ENCODE results near the gene ABCB11. TPM values are rescaled to one million over a fixed set of nuclear protein-coding genes. Genes with fewer than 3 reads are reported as not detected.

ABCB11 gene
- under 0.01 and 0.13 TPM in 2 replicates for total RNA-seq

DNA sequence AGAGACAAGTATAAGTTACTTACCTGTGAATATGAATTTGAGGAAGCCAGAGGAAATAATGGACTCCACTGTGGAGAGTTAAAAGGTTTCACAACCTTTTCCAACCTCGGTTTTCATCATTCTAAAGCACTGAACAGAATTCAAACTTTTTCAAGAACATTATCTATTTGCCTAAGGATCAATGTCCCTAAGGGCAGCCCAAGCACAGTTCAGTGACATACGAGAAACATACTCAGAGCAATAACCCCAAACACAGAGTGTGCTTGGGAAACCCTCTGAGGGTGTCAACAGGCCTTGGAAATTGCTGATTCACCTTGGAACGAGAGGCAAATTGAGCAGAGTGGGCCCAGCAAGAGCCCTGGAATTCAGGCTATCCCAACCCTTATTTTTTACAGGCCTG, at the start of gene ABCB11:
TSS of gene ABCB11 (minus strand) at position 123 of the 400 bp plus-strand sequence. CDS start 13,199 bp downstream, outside the sequence.

DNA sequence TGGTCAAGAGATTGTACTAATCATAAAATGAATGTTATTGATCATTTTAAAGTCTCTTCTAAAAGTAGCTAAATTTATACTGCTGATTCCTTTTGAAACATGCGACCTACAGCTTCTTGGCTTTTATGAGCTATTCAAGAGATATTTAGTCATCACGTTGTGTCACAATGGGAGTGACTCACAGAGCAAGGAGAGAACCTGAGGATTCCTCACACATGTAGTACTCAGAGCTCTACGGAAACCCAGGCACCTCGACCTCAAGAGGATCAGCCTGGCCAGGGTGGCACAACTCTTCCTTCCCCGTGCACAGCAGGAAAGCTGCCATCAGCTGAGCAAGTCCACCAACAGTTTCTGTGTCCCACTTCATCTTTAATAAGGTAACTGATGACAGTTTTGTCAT, 38.2 kb upstream of the ABCB11 start, which contains the start of gene DHRS9:
TSS of gene DHRS9 (plus strand) at position 223 of the 400 bp plus-strand sequence. CDS start 12,019 bp downstream, outside the sequence.

GRCh38 chr2:168901003-168901402, 130.1 kb downstream of the ABCB11 start, which contains the start of gene G6PC2:
Gene G6PC2 (plus strand): TSS chr2:168901291. CDS start chr2:168901332, 41 bp downstream.

GRCh38 chr2:168890006-168890782, 140.9 kb downstream of the ABCB11 start, which contains the start of gene SPC25:
Gene SPC25 (minus strand): TSS chr2:168890430. CDS start chr2:168889519, 911 bp downstream.

Other genes starting within 250 kb of the ABCB11 start
- 0.13 TPM in 1 of 2 replicates, not detected in the other for gene NOSTRIN, start 228.7 kb downstream of the ABCB11 start, total RNA-seq
- 0.17 and 1.1 TPM in 2 replicates for gene SPC25, start 140.9 kb downstream of the ABCB11 start, total RNA-seq
- gene G6PC2, start 130.0 kb downstream of the ABCB11 start, total RNA-seq: not detected in 2 replicates
- 0.98 and 2.7 TPM in 2 replicates for gene DHRS9, start 38.2 kb upstream of the ABCB11 start, total RNA-seq